ENCODE measurements around the gene CAMK1G.

GRCh38 chr1:209611771-209612570 lies 28.5 kb downstream of the CAMK1G start:
- no peak for TF ChIP-seq POLR2AphosphoS5 (IDR thresholded peaks at IDR 0.05; ENCODE audit: low read depth, low read length)
- no peak for TF ChIP-seq TAF1 (IDR thresholded peaks at IDR 0.05; ENCODE audit: borderline replicate concordance, low read depth, low read length)
- TF ChIP-seq POLR2A (IDR thresholded peaks at IDR 0.05; ENCODE audit: low read depth, low read length): no peak
